Activated naive CD8-positive, alpha-beta T cell (primary cell): Measurements from ENCODE around the gene NPBWR2.
A peak's percentile ranks its signal among the peaks of the same experiment; 100 is the strongest.
"Not testable (repeated sequence)": the region's sequence is repeated elsewhere in the genome, so short reads cannot be mapped to it uniquely, and the experiment has no call there.

ENCODE experiments used
- H3K27ac Mint-ChIP-seq: one replicate; pipeline ENCODE4 v1.8.0; 2021; ENCODE audit warnings: mixed read lengths
- H3K27me3 Mint-ChIP-seq: one replicate; pipeline ENCODE4 v1.8.0; 2021; ENCODE audit warnings: mixed read lengths
- H3K36me3 Mint-ChIP-seq: one replicate; pipeline ENCODE4 v1.8.0; 2021; ENCODE audit warnings: mixed read lengths
- H3K4me1 Mint-ChIP-seq: one replicate; pipeline ENCODE4 v1.8.0; 2021; ENCODE audit warnings: low read depth, mixed read lengths
- H3K4me3 Mint-ChIP-seq: one replicate; pipeline ENCODE4 v1.8.0; 2021; ENCODE audit warnings: mild to moderate bottlenecking, mixed read lengths
- H3K9me3 Mint-ChIP-seq: one replicate; pipeline ENCODE4 v1.8.0; 2021; ENCODE audit warnings: low read depth, mixed read lengths

The NPBWR2 gene

GRCh38 chr20:64134744-64135143 is 27.4 kb upstream of the NPBWR2 start:
- not testable (repeated sequence) for H3K4me3 Mint-ChIP-seq, H3K36me3 Mint-ChIP-seq, H3K4me1 Mint-ChIP-seq, H3K27ac Mint-ChIP-seq, H3K27me3 Mint-ChIP-seq, H3K9me3 Mint-ChIP-seq

GRCh38 chr20:64133951-64134407 is 26.6 kb upstream of the NPBWR2 start:
- no peaks in the 10 kb centered on the region for H3K9me3 Mint-ChIP-seq
- peaks cover 9% of the 10 kb centered on the region for H3K27me3 Mint-ChIP-seq
- no peaks in the 10 kb centered on the region for H3K36me3 Mint-ChIP-seq
- H3K4me3 Mint-ChIP-seq: no peak overlapping the region
- no peak overlapping the region for H3K27ac Mint-ChIP-seq
- H3K4me1 Mint-ChIP-seq: no peaks in the 10 kb centered on the region

- no peak overlapping the region for H3K4me3 Mint-ChIP-seq
- peaks cover 11% of the 10 kb centered on the region for H3K27me3 Mint-ChIP-seq
- no peaks in the 10 kb centered on the region for H3K36me3 Mint-ChIP-seq
- no peaks in the 10 kb centered on the region for H3K4me1 Mint-ChIP-seq
- H3K9me3 Mint-ChIP-seq: no peaks in the 10 kb centered on the region
- H3K27ac Mint-ChIP-seq: no peak overlapping the region
Measured at GRCh38 chr20:64131406-64131805, 24.0 kb upstream of the NPBWR2 start.

GRCh38 chr20:64130876-64131275 is 23.5 kb upstream of the NPBWR2 start:
- Mint-ChIP-seq H3K27ac (no peak overlapping the region), H3K36me3 (no peaks in the 10 kb centered on the region), H3K4me1 (no peaks in the 10 kb centered on the region), H3K9me3 (no peaks in the 10 kb centered on the region), H3K4me3 (no peak overlapping the region), H3K27me3 (peaks cover 13% of the 10 kb centered on the region)

GRCh38 chr20:64130271-64130670 is 22.9 kb upstream of the NPBWR2 start:
- H3K36me3 Mint-ChIP-seq: no peaks in the 10 kb centered on the region
- H3K27ac Mint-ChIP-seq: no peak overlapping the region
- H3K4me1 Mint-ChIP-seq: no peaks in the 10 kb centered on the region
- H3K9me3 Mint-ChIP-seq: no peaks in the 10 kb centered on the region
- no peak overlapping the region for H3K4me3 Mint-ChIP-seq
- peaks cover 13% of the 10 kb centered on the region for H3K27me3 Mint-ChIP-seq

GRCh38 chr20:64129146-64129782 is 21.9 kb upstream of the NPBWR2 start:
- Mint-ChIP-seq H3K9me3 (no peaks in the 10 kb centered on the region), H3K4me3 (no peak overlapping the region), H3K36me3 (no peaks in the 10 kb centered on the region), H3K4me1 (no peaks in the 10 kb centered on the region), H3K27ac (no peak overlapping the region), H3K27me3 (peaks cover 12% of the 10 kb centered on the region)

- H3K4me3 Mint-ChIP-seq, H3K9me3 Mint-ChIP-seq, H3K36me3 Mint-ChIP-seq, H3K4me1 Mint-ChIP-seq, H3K27ac Mint-ChIP-seq, H3K27me3 Mint-ChIP-seq: not testable (repeated sequence)
Measured at GRCh38 chr20:64123517-64123916, 16.2 kb upstream of the NPBWR2 start.

- H3K36me3 Mint-ChIP-seq, H3K9me3 Mint-ChIP-seq, H3K27ac Mint-ChIP-seq, H3K4me3 Mint-ChIP-seq, H3K4me1 Mint-ChIP-seq, H3K27me3 Mint-ChIP-seq: not testable (repeated sequence)
Measured at GRCh38 chr20:64122927-64123326, 15.6 kb upstream of the NPBWR2 start.

- H3K27ac Mint-ChIP-seq: no peak overlapping the region
Measured at GRCh38 chr20:64121586-64121985, 14.2 kb upstream of the NPBWR2 start.

GRCh38 chr20:64119681-64120341 is 12.4 kb upstream of the NPBWR2 start:
- Mint-ChIP-seq H3K9me3 (no peaks in the 10 kb centered on the region), H3K27me3 (peaks cover 5% of the 10 kb centered on the region), H3K4me3 (peak overlapping the region; percentile 30), H3K27ac (peak overlapping the region; percentile 22), H3K4me1 (peaks cover 7% of the 10 kb centered on the region), H3K36me3 (no peaks in the 10 kb centered on the region)

More at GRCh38 chr20:64121586-64121985, 14.2 kb upstream of the NPBWR2 start:
- H3K4me3 Mint-ChIP-seq: no peak overlapping the region
- H3K27me3 Mint-ChIP-seq: peaks cover 7% of the 10 kb centered on the region
- H3K36me3 Mint-ChIP-seq: no peaks in the 10 kb centered on the region
- H3K9me3 Mint-ChIP-seq: no peaks in the 10 kb centered on the region
- peaks cover 7% of the 10 kb centered on the region for H3K4me1 Mint-ChIP-seq

- Mint-ChIP-seq H3K27me3 (peaks cover 3% of the 10 kb centered on the region), H3K4me3 (no peak overlapping the region), H3K36me3 (no peaks in the 10 kb centered on the region), H3K4me1 (peaks cover 7% of the 10 kb centered on the region), H3K27ac (no peak overlapping the region), H3K9me3 (no peaks in the 10 kb centered on the region)
Measured at GRCh38 chr20:64119301-64119680, 11.9 kb upstream of the NPBWR2 start.

- H3K4me1 Mint-ChIP-seq, H3K36me3 Mint-ChIP-seq, H3K4me3 Mint-ChIP-seq, H3K27ac Mint-ChIP-seq, H3K9me3 Mint-ChIP-seq, H3K27me3 Mint-ChIP-seq: not testable (repeated sequence)
Measured at GRCh38 chr20:64117432-64117777, 10.0 kb upstream of the NPBWR2 start.

GRCh38 chr20:64116541-64117431 is 9.4 kb upstream of the NPBWR2 start:
- no peaks in the 10 kb centered on the region for H3K27me3 Mint-ChIP-seq
- H3K4me3 Mint-ChIP-seq: no peak overlapping the region
- H3K4me1 Mint-ChIP-seq: peaks cover 7% of the 10 kb centered on the region
- no peaks in the 10 kb centered on the region for H3K36me3 Mint-ChIP-seq
- H3K27ac Mint-ChIP-seq: no peak overlapping the region
- H3K9me3 Mint-ChIP-seq: no peaks in the 10 kb centered on the region

GRCh38 chr20:64116016-64116415 is 8.7 kb upstream of the NPBWR2 start:
- no peak overlapping the region for H3K4me3 Mint-ChIP-seq
- H3K9me3 Mint-ChIP-seq: no peaks in the 10 kb centered on the region
- no peaks in the 10 kb centered on the region for H3K36me3 Mint-ChIP-seq
- H3K27me3 Mint-ChIP-seq: no peaks in the 10 kb centered on the region
- H3K27ac Mint-ChIP-seq: no peak overlapping the region
- peaks cover 7% of the 10 kb centered on the region for H3K4me1 Mint-ChIP-seq

- no peaks in the 10 kb centered on the region for H3K36me3 Mint-ChIP-seq
- no peaks in the 10 kb centered on the region for H3K9me3 Mint-ChIP-seq
- H3K4me1 Mint-ChIP-seq: peaks cover 5% of the 10 kb centered on the region
- no peaks in the 10 kb centered on the region for H3K27me3 Mint-ChIP-seq
- H3K27ac Mint-ChIP-seq: no peak overlapping the region
- no peak overlapping the region for H3K4me3 Mint-ChIP-seq
Measured at GRCh38 chr20:64115171-64115911, 8.0 kb upstream of the NPBWR2 start.
